IMR-90 (cell line): Measurements from ENCODE around the gene AMN. TPM values are rescaled to one million over a fixed set of nuclear protein-coding genes. Genes with fewer than 3 reads are reported as not detected.

Source experiments
- ATAC-seq: fragments of 200-7000 bp; cut with Tn5 transposase; 2 replicates; pipeline ENCODE4 v1.9.1; 2020; ENCODE audit warnings: low read depth, mild to moderate bottlenecking, moderate library complexity
- BruUV-seq: library from RNA; stranded (reverse); fragments of 400-500 nt; replicated peaks from 2 replicates; lab custom pipeline; 2021; lab: Mats Ljungman, UMichigan
- CTCF ChIA-PET: fragments of 300-600 bp; formaldehyde crosslinking; extraction: SDS; loops from one replicate; lab custom pipeline; 2021; ENCODE audit warnings: antibody characterized with exemption; lab: Yijun Ruan, JAX
- POLR2A ChIA-PET: fragments of 300-600 bp; sonication (Branson Sonifier 250); formaldehyde crosslinking; loops from one replicate; lab custom pipeline; 2022; ENCODE audit warnings: antibody characterized with exemption; ENCODE audit not compliant: unreplicated experiment; lab: Charles Lee
- DNase-seq: peaks from one replicate; pipeline ENCODE4 v3.0.0; 2013
- H2AFZ ChIP-seq: replicated peaks from 2 replicates; pipeline ENCODE3; 2013; ENCODE audit warnings: low read length, mild to moderate bottlenecking; ENCODE audit not compliant: poor library complexity
- H2AK5ac ChIP-seq: 2 replicates; pipeline ENCODE4 v1.6.1; 2013; ENCODE audit warnings: low read depth, low read length, inconsistent platforms
- H2AK9ac ChIP-seq: replicated peaks from 2 replicates; pipeline ENCODE3; 2013; ENCODE audit warnings: mild to moderate bottlenecking, low read depth, low read length, moderate library complexity; ENCODE audit not compliant: poor library complexity
- H2BK120ac ChIP-seq: 2 replicates; pipeline ENCODE4 v1.6.1; 2013; ENCODE audit warnings: low read depth, low read length, inconsistent platforms
- H2BK15ac ChIP-seq: 3 replicates; pipeline ENCODE4 v1.6.1; 2013; ENCODE audit warnings: low read depth, low read length, inconsistent platforms
- H2BK20ac ChIP-seq: 2 replicates; pipeline ENCODE4 v1.6.1; 2013; ENCODE audit warnings: low read depth, mild to moderate bottlenecking, inconsistent platforms, low read length, moderate library complexity
- H2BK5ac ChIP-seq: 2 replicates; pipeline ENCODE4 v1.6.1; 2013; ENCODE audit warnings: mild to moderate bottlenecking, low read depth, low read length, inconsistent platforms; ENCODE audit not compliant: poor library complexity, severe bottlenecking
- H3K14ac ChIP-seq: replicated peaks from 2 replicates; pipeline ENCODE4 v1.6.1; 2013; ENCODE audit warnings: low read depth, low read length, inconsistent platforms
- H3K18ac ChIP-seq: 2 replicates; pipeline ENCODE4 v1.6.1; 2013; ENCODE audit warnings: low read depth, low read length, control low read depth
- H3K23ac ChIP-seq: 2 replicates; pipeline ENCODE4 v1.6.1; 2013; ENCODE audit warnings: low read depth, low read length, inconsistent platforms
- H3K27ac ChIP-seq: 2 replicates; pipeline ENCODE4 v1.5.1; 2013; ENCODE audit warnings: mild to moderate bottlenecking, control low read depth, low read length; ENCODE audit not compliant: insufficient read depth
- H3K27me3 ChIP-seq: 2 replicates; pipeline ENCODE4 v1.6.1; 2013; ENCODE audit warnings: low read length; ENCODE audit not compliant: control insufficient read depth, insufficient read depth
- H3K36me3 ChIP-seq: 2 replicates; pipeline ENCODE4 v1.6.1; 2013; ENCODE audit warnings: low read length, mixed read lengths; ENCODE audit not compliant: control insufficient read depth, insufficient read depth
- H3K4ac ChIP-seq: 2 replicates; pipeline ENCODE4 v1.6.1; 2013; ENCODE audit warnings: low read depth, low read length, inconsistent platforms
- H3K4me1 ChIP-seq: 2 replicates; pipeline ENCODE4 v1.6.1; 2013; ENCODE audit warnings: low read length, mixed read lengths; ENCODE audit not compliant: control insufficient read depth, insufficient read depth
- H3K4me2 ChIP-seq: 2 replicates; pipeline ENCODE4 v1.6.1; 2013; ENCODE audit warnings: low read depth, mild to moderate bottlenecking, control low read depth, low read length, moderate library complexity
- H3K4me3 ChIP-seq: 2 replicates; pipeline ENCODE4 v1.5.1; 2013; ENCODE audit warnings: low read depth, mild to moderate bottlenecking, control low read depth, low read length, moderate library complexity; ENCODE audit not compliant: insufficient read depth
- H3K56ac ChIP-seq: 2 replicates; pipeline ENCODE4 v1.6.1; 2013; ENCODE audit warnings: low read length, inconsistent platforms; ENCODE audit not compliant: insufficient read depth; ENCODE audit errors: extremely low read depth
- H3K79me1 ChIP-seq, 2 experiments: 2 replicates each; pipeline ENCODE4 v1.6.1; 2013; ENCODE audit warnings: low read length in 2 of 2, inconsistent platforms in 1 of 2, low read depth in 1 of 2
- H3K9ac ChIP-seq: 2 replicates; pipeline ENCODE4 v1.6.1; 2013; ENCODE audit warnings: low read depth, low read length, control low read depth
- H3K9me1 ChIP-seq: 2 replicates; pipeline ENCODE4 v1.6.1; 2013; ENCODE audit warnings: low read length, inconsistent platforms; ENCODE audit not compliant: insufficient read depth
- H3K9me3 ChIP-seq: 2 replicates; pipeline ENCODE4 v1.6.1; 2013; ENCODE audit warnings: low read length; ENCODE audit not compliant: control insufficient read depth, insufficient read depth
- H4K20me1 ChIP-seq: 2 replicates; pipeline ENCODE4 v1.6.1; 2013; ENCODE audit warnings: low read length, inconsistent platforms; ENCODE audit not compliant: insufficient read depth
- H4K5ac ChIP-seq: 2 replicates; pipeline ENCODE4 v1.6.1; 2013; ENCODE audit warnings: mild to moderate bottlenecking, low read depth, low read length, control low read depth
- H4K8ac ChIP-seq, 2 experiments: 2 replicates each; pipeline ENCODE4 v1.6.1; 2013; ENCODE audit warnings: low read depth in 2 of 2, low read length in 2 of 2, control low read depth in 1 of 2, inconsistent platforms in 1 of 2
- H4K91ac ChIP-seq: 2 replicates; pipeline ENCODE4 v1.6.1; 2013; ENCODE audit warnings: low read depth, low read length, inconsistent platforms; ENCODE audit not compliant: insufficient read depth
- BHLHE40 ChIP-seq: fragments of 150-350 bp; IDR thresholded peaks from 2 replicates; pipeline ENCODE4 v1.6.1; 2016; ENCODE audit warnings: mild to moderate bottlenecking, low read depth, low read length
- CEBPB ChIP-seq: IDR thresholded peaks from 2 replicates; pipeline ENCODE4 v1.6.1; 2012; ENCODE audit warnings: low read depth, low read length, improper control_type of control experiment
- CHD1 ChIP-seq: IDR thresholded peaks from 2 replicates; pipeline ENCODE4 v1.6.1; 2012; ENCODE audit warnings: low read depth, low read length, improper control_type of control experiment
- ELK1 ChIP-seq: fragments of 150-350 bp; IDR thresholded peaks from 2 replicates; pipeline ENCODE4 v1.6.1; 2016; ENCODE audit warnings: low read depth, mild to moderate bottlenecking, low read length, moderate library complexity, borderline replicate concordance
- FOS ChIP-seq: fragments of 150-350 bp; IDR thresholded peaks from 2 replicates; pipeline ENCODE4 v1.6.1; 2016; ENCODE audit warnings: low read depth, low read length
- MAFK ChIP-seq: IDR thresholded peaks from 2 replicates; pipeline ENCODE4 v1.6.1; 2012; ENCODE audit warnings: low read depth, low read length, improper control_type of control experiment
- MXI1 ChIP-seq: IDR thresholded peaks from 2 replicates; pipeline ENCODE4 v1.6.1; 2012; ENCODE audit warnings: low read depth, mild to moderate bottlenecking, low read length, moderate library complexity, borderline replicate concordance
- NFE2L2 ChIP-seq: fragments of 150-350 bp; IDR thresholded peaks from 2 replicates; pipeline ENCODE4 v1.6.1; 2016; ENCODE audit warnings: low read depth, mild to moderate bottlenecking, low read length
- POLR2A ChIP-seq: IDR thresholded peaks from 2 replicates; pipeline ENCODE4 v1.6.1; 2012; ENCODE audit warnings: mild to moderate bottlenecking, low read depth, low read length
- RCOR1 ChIP-seq: IDR thresholded peaks from 2 replicates; pipeline ENCODE4 v1.6.1; 2012; ENCODE audit warnings: mild to moderate bottlenecking, low read length, improper control_type of control experiment; ENCODE audit not compliant: insufficient replicate concordance
- RFX5 ChIP-seq: IDR thresholded peaks from 2 replicates; pipeline ENCODE4 v1.8.0; 2012; ENCODE audit warnings: low read depth, mild to moderate bottlenecking, low read length, moderate library complexity
- SMC3 ChIP-seq: fragments of 150-350 bp; IDR thresholded peaks from 2 replicates; pipeline ENCODE4 v1.6.1; 2016; ENCODE audit warnings: low read depth, mild to moderate bottlenecking, antibody characterized with exemption, low read length, moderate library complexity
- USF2 ChIP-seq: fragments of 150-350 bp; IDR thresholded peaks from 2 replicates; pipeline ENCODE4 v1.6.1; 2017; ENCODE audit warnings: mild to moderate bottlenecking, antibody characterized with exemption, low read length, low read depth
- WGBS, 2 experiments: methylation state at CpG; one replicate each; pipeline versions ENCODE4 v1.1.5 to v1.1.7; 2013; ENCODE audit warnings: missing lambda C conversion rate in 2 of 2; ENCODE audit not compliant: insufficient read length in 1 of 2; ENCODE audit errors: extremely low coverage in 2 of 2; 5-methylcytosine and 5-hydroxymethylcytosine counted together
- dilution Hi-C: fragments of 300-500 bp; cut with HindIII; formaldehyde crosslinking; loops from one replicate; pipeline ENCODE4 v1.14.3; 2018; ENCODE audit warnings: low sequenced_read_pairs; ENCODE audit not compliant: unreplicated experiment
- in situ Hi-C: fragments of 300-500 bp; cut with MboI; formaldehyde crosslinking; loops from 3 replicates; pipeline ENCODE4 v1.14.3; 2019; ENCODE audit warnings: low sequenced_read_pairs, inconsistent platforms, mixed read lengths
- intact Hi-C: fragments of 100-400 bp; cut with micrococcal nuclease; formaldehyde crosslinking; loops from 2 replicates; pipeline ENCODE4 v1.10.0; 2022
- polyA plus RNA-seq, 3 experiments: library from polyadenylated mRNA; depleted of rRNA; stranded (reverse); fragments of >200 nt; gene quantifications; 2 replicates each; pipeline ENCODE4 v1.2.3, GENCODE V29; 2012; ENCODE audit warnings: low replicate concordance in 1 of 3
- total RNA-seq: library from RNA; depleted of rRNA; stranded (reverse); fragments of >200 nt; gene quantifications from 2 replicates; pipeline ENCODE4 v1.2.3, GENCODE V29; 2012
- TF ChIP-seq, protein P1 (sequence below): conservative IDR thresholded peaks from 2 replicates; pipeline ENCODE4 v1.5.1; 2012; ENCODE audit warnings: mild to moderate bottlenecking, low read depth, low read length, improper control_type of control experiment

The AMN gene
- total and polyA plus RNA-seq, 2 of the 4 experiments (the other 2 are of a cell fraction), result under 0.01 to 0.24 TPM

DNA sequence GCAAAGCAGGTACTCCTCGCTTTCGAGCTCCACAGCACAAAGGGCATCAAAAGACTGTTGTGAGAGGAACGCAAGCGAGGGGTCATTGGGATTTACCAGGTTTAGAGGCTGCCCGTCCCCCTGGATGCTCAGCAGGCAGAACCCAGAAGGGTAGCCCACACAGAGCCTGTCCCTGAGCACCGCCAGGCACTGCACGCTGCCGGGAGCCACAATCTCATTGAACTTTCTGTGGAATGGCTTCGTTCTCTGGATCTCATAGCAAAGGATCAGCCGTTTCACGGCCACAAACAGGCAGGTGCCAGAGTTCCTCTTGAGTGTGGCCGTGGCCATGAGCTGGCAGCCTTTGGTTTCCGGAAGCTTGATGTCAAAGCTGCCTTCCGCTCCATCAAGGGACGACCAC, 21.5 kb downstream of the AMN start:
- H3K14ac ChIP-seq, result no peak overlapping the region
- peaks cover 4% of the 10 kb centered on the region for H3K4me1 ChIP-seq
- no peak overlapping the region for H4K5ac ChIP-seq
- H2AK9ac ChIP-seq, result no peak overlapping the region
- H3K23ac ChIP-seq, result no peak overlapping the region
- H3K9ac ChIP-seq, result no peak overlapping the region
- TF ChIP-seq, protein P1, sequence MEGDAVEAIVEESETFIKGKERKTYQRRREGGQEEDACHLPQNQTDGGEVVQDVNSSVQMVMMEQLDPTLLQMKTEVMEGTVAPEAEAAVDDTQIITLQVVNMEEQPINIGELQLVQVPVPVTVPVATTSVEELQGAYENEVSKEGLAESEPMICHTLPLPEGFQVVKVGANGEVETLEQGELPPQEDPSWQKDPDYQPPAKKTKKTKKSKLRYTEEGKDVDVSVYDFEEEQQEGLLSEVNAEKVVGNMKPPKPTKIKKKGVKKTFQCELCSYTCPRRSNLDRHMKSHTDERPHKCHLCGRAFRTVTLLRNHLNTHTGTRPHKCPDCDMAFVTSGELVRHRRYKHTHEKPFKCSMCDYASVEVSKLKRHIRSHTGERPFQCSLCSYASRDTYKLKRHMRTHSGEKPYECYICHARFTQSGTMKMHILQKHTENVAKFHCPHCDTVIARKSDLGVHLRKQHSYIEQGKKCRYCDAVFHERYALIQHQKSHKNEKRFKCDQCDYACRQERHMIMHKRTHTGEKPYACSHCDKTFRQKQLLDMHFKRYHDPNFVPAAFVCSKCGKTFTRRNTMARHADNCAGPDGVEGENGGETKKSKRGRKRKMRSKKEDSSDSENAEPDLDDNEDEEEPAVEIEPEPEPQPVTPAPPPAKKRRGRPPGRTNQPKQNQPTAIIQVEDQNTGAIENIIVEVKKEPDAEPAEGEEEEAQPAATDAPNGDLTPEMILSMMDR, result no peak
- TF ChIP-seq ELK1, result no peak
- no peak for TF ChIP-seq RCOR1
- no peak for TF ChIP-seq RFX5
- no peak for TF ChIP-seq POLR2A
- no peak for TF ChIP-seq USF2
- no peak for TF ChIP-seq CHD1
- no peak for TF ChIP-seq BHLHE40
- TF ChIP-seq MAFK, result no peak
- TF ChIP-seq SMC3, result no peak
- no peak for TF ChIP-seq FOS
- no peak for TF ChIP-seq NFE2L2
- no peak for TF ChIP-seq CEBPB
- no peak for TF ChIP-seq MXI1
- intact Hi-C loops, result no loop called here
- H2AK5ac ChIP-seq, result no peak overlapping the region
- H4K8ac ChIP-seq, result no peak overlapping the region
- H2BK120ac ChIP-seq, result no peak overlapping the region
- POLR2A ChIA-PET, result interaction anchor here (0.7 kb wide), 1 partner anchor 247 kb away, joined by 3 read pairs; no protein-coding TSS in a partner anchor
- dilution Hi-C loops, result no loop called here
- no peak overlapping the region for H3K4me3 ChIP-seq
- ATAC-seq (no peak), DNase-seq (no peak)
- BruUV-seq, result TSS peak; percentile 66
- no peak overlapping the region for H3K27ac ChIP-seq
- H4K91ac ChIP-seq, result no peak overlapping the region
- peaks cover 8% of the 10 kb centered on the region for H3K9me1 ChIP-seq
- H2BK5ac ChIP-seq, result no peak overlapping the region
- in situ Hi-C loops, result no loop called here
- no peaks in the 10 kb centered on the region for H3K9me3 ChIP-seq
- peaks cover 3 to 31% of the 10 kb centered on the region in 2 experiments; a peak in 3 of 4 replicates for H3K79me1 ChIP-seq
- 96% methylated on average over 13 of the region's 15 CpGs; no CpG with 5 or more reads in 1 of the 2 experiments for WGBS, 2 experiments
- no peak overlapping the region for H3K56ac ChIP-seq
- H2BK15ac ChIP-seq, result no peak overlapping the region
- no peak overlapping the region for H3K4me2 ChIP-seq
- H3K27me3 ChIP-seq, result no peaks in the 10 kb centered on the region
- H4K20me1 ChIP-seq, result peaks cover 10% of the 10 kb centered on the region
- H3K36me3 ChIP-seq, result peaks cover 81% of the 10 kb centered on the region
- H2BK20ac ChIP-seq, result no peak overlapping the region
- no peak overlapping the region for H2AFZ ChIP-seq
- H3K18ac ChIP-seq, result no peak overlapping the region
- CTCF ChIA-PET, result no interaction called here
- H3K4ac ChIP-seq, result no peak overlapping the region
